HepG2 (cell line): ENCODE data around the gene LDLRAP1. TPM values are rescaled to one million over a fixed set of nuclear protein-coding genes. Genes with fewer than 3 reads are reported as not detected.

Experiments
- DPF2 ChIP-seq: sonication (generic); formaldehyde crosslinking; IDR thresholded peaks from 2 replicates; pipeline ENCODE4 v1.4.0; 2020; ENCODE audit warnings: mild to moderate bottlenecking, low read depth, missing genetic modification reagents, borderline replicate concordance
- HIVEP1 ChIP-seq: sonication (generic); formaldehyde crosslinking; IDR thresholded peaks from 2 replicates; pipeline ENCODE4 v1.4.0; 2020; ENCODE audit warnings: mild to moderate bottlenecking, missing genetic modification reagents
- MXI1 ChIP-seq: IDR thresholded peaks from 3 replicates; pipeline ENCODE4 v1.6.1; 2012; ENCODE audit warnings: low read depth, low read length, inconsistent platforms, borderline replicate concordance
- PAWR ChIP-seq: sonication (generic); formaldehyde crosslinking; IDR thresholded peaks from 2 replicates; pipeline ENCODE4 v1.4.0; 2020; ENCODE audit warnings: missing genetic modification reagents, mild to moderate bottlenecking, borderline replicate concordance
- POGZ ChIP-seq: sonication (generic); formaldehyde crosslinking; IDR thresholded peaks from 2 replicates; pipeline ENCODE4 v1.4.0; 2020; ENCODE audit warnings: mild to moderate bottlenecking, missing genetic modification reagents
- RORA ChIP-seq: sonication (generic); formaldehyde crosslinking; IDR thresholded peaks from 2 replicates; pipeline ENCODE4 v1.5.0; 2020; ENCODE audit warnings: mild to moderate bottlenecking, missing genetic modification reagents, moderate library complexity
- SALL1 ChIP-seq: sonication (generic); formaldehyde crosslinking; IDR thresholded peaks from 2 replicates; pipeline ENCODE4 v1.8.0; 2022; ENCODE audit warnings: mild to moderate bottlenecking, missing genetic modification reagents
- SATB2 ChIP-seq: sonication (generic); formaldehyde crosslinking; IDR thresholded peaks from 2 replicates; pipeline ENCODE4 v1.5.0; 2020; ENCODE audit warnings: missing genetic modification reagents
- TCF7 ChIP-seq: sonication (generic); IDR thresholded peaks from 2 replicates; pipeline ENCODE4 v1.6.1; 2016; ENCODE audit warnings: antibody characterized with exemption, low read depth
- THYN1 ChIP-seq: sonication (generic); formaldehyde crosslinking; IDR thresholded peaks from 2 replicates; pipeline ENCODE4 v1.8.1; 2023; ENCODE audit warnings: low read depth, mild to moderate bottlenecking, moderate library complexity, missing genetic modification reagents, borderline replicate concordance
- ZFP36L1 ChIP-seq: sonication (generic); formaldehyde crosslinking; IDR thresholded peaks from 2 replicates; pipeline ENCODE4 v1.8.0; 2022; ENCODE audit warnings: mild to moderate bottlenecking, missing genetic modification reagents, moderate library complexity
- ZNF382 ChIP-seq: sonication (generic); formaldehyde crosslinking; IDR thresholded peaks from 2 replicates; pipeline ENCODE4 v1.5.0; 2020; ENCODE audit warnings: missing genetic modification reagents, mild to moderate bottlenecking, borderline replicate concordance
- ZNF430 ChIP-seq: sonication (generic); formaldehyde crosslinking; IDR thresholded peaks from 2 replicates; pipeline ENCODE4 v1.9.0; 2021; ENCODE audit warnings: mild to moderate bottlenecking, missing genetic modification reagents
- ZNF501 ChIP-seq: sonication (generic); formaldehyde crosslinking; IDR thresholded peaks from 2 replicates; pipeline ENCODE4 v1.5.1; 2020; ENCODE audit warnings: mild to moderate bottlenecking, moderate library complexity, missing genetic modification reagents
- ZNF562 ChIP-seq: sonication (generic); formaldehyde crosslinking; IDR thresholded peaks from 2 replicates; pipeline ENCODE4 v1.8.0; 2022; ENCODE audit warnings: missing genetic modification reagents, borderline replicate concordance
- ZNF572 ChIP-seq: sonication (generic); formaldehyde crosslinking; IDR thresholded peaks from 2 replicates; pipeline ENCODE4 v1.5.1; 2020; ENCODE audit warnings: mild to moderate bottlenecking, missing genetic modification reagents
- ZNF652 ChIP-seq: IDR thresholded peaks from 2 replicates; pipeline ENCODE4 v1.6.1; 2016; ENCODE audit warnings: low read depth, borderline replicate concordance
- ZNF850 ChIP-seq: sonication (generic); formaldehyde crosslinking; conservative IDR thresholded peaks from 2 replicates; pipeline ENCODE4 v1.9.0; 2021; ENCODE audit warnings: mild to moderate bottlenecking, missing genetic modification reagents
- polyA plus RNA-seq, 8 experiments: library from polyadenylated mRNA; depleted of rRNA in 3 of 8; stranded (reverse) in 7 of 8; unstranded in 1 of 8; fragments of >200 nt; fragmentation: Illumina TruSeq in 4 of 8; extraction: Trizol in 4 of 8; gene quantifications; 2 replicates each; pipeline versions ENCODE4 v1.2.1 to v1.2.3, GENCODE V29; 2011 to 2016; ENCODE audit warnings: low read depth in 4 of 8, missing spikeins in 1 of 8, mixed read lengths in 1 of 8; ENCODE audit not compliant: insufficient read depth in 1 of 8
- total RNA-seq, 5 experiments: library from RNA; depleted of rRNA; stranded (reverse); fragments of >200 nt; fragmentation: Illumina TruSeq; extraction: Trizol; gene quantifications; 2 replicates each; pipeline ENCODE4 v1.2.3, GENCODE V29; 2016; ENCODE audit warnings: low read depth in 1 of 5
- TF ChIP-seq, protein P1 (sequence below): IDR thresholded peaks from 2 replicates; pipeline ENCODE4 v1.6.1; 2016; ENCODE audit warnings: low read depth
- TF ChIP-seq, protein P2 (sequence below): IDR thresholded peaks from 2 replicates; pipeline ENCODE4 v1.6.1; 2016
- TF ChIP-seq, protein P3 (sequence below): sonication (generic); formaldehyde crosslinking; IDR thresholded peaks from 2 replicates; pipeline ENCODE4 v1.4.0; 2020; ENCODE audit warnings: missing genetic modification reagents
- TF ChIP-seq, protein P4 (sequence below): sonication (generic); formaldehyde crosslinking; IDR thresholded peaks from 2 replicates; pipeline ENCODE4 v1.5.0; 2020; ENCODE audit warnings: missing genetic modification reagents
- TF ChIP-seq, protein P5 (sequence below): sonication (generic); formaldehyde crosslinking; IDR thresholded peaks from 2 replicates; pipeline ENCODE4 v1.4.0; 2020; ENCODE audit warnings: low read depth, mild to moderate bottlenecking, missing genetic modification reagents

The LDLRAP1 gene
- total and polyA plus RNA-seq, 2 of the 13 experiments (the other 11 are each of a cell fraction or from before 2014, with no cell fraction given) = 7.2 to 12.1 TPM

DNA sequence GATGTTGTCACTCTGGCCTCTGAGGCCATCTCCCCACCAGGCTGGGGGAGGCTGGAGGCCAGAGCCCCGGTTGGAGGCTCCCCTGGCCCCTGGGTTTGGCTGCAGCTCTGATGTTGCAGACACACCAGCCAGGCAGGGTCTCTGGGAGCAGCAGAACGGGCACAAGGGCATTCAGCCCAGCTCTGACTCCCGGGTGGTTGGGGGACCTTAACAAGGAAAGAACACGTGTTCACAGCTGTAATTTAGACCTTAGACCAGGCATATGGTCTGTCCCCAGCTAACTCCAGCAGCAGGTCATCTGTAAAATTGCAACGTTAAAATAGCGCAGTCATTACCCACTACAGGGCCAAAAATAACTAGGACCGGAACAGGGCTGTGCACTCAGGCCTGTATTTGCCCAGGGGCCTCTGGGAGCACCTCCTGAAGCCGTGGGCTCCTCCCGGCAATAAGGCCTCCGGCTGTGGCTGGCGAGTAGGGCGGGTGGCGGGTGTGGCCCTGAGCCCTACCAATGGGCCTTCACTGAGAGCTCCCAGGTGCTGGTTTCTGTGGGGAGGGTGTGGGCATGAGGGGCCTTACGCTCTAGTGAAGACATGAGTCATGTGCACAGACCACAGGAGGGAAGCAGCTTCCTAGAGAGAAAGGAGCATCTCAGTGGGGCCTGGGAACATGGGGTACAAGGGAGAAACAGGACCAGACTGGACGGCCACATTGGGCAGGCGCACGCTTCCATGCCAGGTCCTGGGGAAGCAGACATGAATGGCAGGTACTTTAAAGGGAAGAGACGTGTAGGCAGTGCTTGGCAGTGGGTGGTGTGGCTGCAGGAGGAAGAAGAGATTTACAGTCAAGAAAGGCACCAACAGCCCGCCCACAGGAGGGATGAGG is 6.1 kb downstream of the LDLRAP1 start (continued):
- TF ChIP-seq, protein P1, sequence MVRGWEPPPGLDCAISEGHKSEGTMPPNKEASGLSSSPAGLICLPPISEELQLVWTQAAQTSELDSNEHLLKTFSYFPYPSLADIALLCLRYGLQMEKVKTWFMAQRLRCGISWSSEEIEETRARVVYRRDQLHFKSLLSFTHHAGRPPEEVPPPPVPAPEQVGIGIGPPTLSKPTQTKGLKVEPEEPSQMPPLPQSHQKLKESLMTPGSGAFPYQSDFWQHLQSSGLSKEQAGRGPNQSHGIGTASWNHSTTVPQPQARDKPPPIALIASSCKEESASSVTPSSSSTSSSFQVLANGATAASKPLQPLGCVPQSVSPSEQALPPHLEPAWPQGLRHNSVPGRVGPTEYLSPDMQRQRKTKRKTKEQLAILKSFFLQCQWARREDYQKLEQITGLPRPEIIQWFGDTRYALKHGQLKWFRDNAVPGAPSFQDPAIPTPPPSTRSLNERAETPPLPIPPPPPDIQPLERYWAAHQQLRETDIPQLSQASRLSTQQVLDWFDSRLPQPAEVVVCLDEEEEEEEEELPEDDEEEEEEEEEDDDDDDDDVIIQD (CRISPR knock-in tag) = no peak
- TF ChIP-seq TCF7 (no peak), HIVEP1 (CRISPR knock-in tag) (no peak), SATB2 (CRISPR knock-in tag) (no peak), ZNF382 (no peak), SALL1 (CRISPR knock-in tag) (no peak; the same call in none of the 2 replicates), ZNF501 (0 out of 2 replicates have a peak, but pooled peaks have one; percentile 20), ZNF430 (no peak), RORA (no peak), ZNF572 (CRISPR knock-in tag) (no peak), ZNF850 (0 out of 2 replicates have a peak, but pooled peaks have one; percentile 41), ZNF652 (CRISPR knock-in tag) (no peak), ZFP36L1 (no peak), MXI1 (no peak), ZNF562 (CRISPR knock-in tag) (no peak), POGZ (no peak), DPF2 (no peak), THYN1 (CRISPR knock-in tag) (no peak), PAWR (CRISPR knock-in tag) (no peak)
- TF ChIP-seq, protein P2, sequence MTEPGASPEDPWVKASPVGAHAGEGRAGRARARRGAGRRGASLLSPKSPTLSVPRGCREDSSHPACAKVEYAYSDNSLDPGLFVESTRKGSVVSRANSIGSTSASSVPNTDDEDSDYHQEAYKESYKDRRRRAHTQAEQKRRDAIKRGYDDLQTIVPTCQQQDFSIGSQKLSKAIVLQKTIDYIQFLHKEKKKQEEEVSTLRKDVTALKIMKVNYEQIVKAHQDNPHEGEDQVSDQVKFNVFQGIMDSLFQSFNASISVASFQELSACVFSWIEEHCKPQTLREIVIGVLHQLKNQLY (CRISPR knock-in tag) = no peak
- TF ChIP-seq, protein P3, sequence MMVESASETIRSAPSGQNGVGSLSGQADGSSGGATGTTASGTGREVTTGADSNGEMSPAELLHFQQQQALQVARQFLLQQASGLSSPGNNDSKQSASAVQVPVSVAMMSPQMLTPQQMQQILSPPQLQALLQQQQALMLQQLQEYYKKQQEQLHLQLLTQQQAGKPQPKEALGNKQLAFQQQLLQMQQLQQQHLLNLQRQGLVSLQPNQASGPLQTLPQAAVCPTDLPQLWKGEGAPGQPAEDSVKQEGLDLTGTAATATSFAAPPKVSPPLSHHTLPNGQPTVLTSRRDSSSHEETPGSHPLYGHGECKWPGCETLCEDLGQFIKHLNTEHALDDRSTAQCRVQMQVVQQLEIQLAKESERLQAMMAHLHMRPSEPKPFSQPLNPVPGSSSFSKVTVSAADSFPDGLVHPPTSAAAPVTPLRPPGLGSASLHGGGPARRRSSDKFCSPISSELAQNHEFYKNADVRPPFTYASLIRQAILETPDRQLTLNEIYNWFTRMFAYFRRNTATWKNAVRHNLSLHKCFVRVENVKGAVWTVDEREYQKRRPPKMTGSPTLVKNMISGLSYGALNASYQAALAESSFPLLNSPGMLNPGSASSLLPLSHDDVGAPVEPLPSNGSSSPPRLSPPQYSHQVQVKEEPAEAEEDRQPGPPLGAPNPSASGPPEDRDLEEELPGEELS = no peak
- TF ChIP-seq, protein P4, sequence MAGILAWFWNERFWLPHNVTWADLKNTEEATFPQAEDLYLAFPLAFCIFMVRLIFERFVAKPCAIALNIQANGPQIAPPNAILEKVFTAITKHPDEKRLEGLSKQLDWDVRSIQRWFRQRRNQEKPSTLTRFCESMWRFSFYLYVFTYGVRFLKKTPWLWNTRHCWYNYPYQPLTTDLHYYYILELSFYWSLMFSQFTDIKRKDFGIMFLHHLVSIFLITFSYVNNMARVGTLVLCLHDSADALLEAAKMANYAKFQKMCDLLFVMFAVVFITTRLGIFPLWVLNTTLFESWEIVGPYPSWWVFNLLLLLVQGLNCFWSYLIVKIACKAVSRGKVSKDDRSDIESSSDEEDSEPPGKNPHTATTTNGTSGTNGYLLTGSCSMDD (CRISPR knock-in tag) = no peak
- TF ChIP-seq, protein P5, sequence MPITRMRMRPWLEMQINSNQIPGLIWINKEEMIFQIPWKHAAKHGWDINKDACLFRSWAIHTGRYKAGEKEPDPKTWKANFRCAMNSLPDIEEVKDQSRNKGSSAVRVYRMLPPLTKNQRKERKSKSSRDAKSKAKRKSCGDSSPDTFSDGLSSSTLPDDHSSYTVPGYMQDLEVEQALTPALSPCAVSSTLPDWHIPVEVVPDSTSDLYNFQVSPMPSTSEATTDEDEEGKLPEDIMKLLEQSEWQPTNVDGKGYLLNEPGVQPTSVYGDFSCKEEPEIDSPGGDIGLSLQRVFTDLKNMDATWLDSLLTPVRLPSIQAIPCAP (CRISPR knock-in tag) = no peak
